Endothelial cell (in vitro differentiated cells): ENCODE data around the gene ME1. TPM values are rescaled to one million over a fixed set of nuclear protein-coding genes. Genes with fewer than 3 reads are reported as not detected.

ENCODE experiments used
- DNase-seq: peaks from one replicate; pipeline ENCODE4 v3.0.0; 2021; ENCODE audit warnings: low spot score
- H3K27ac Mint-ChIP-seq: one replicate; pipeline ENCODE4 v1.8.0; 2021; ENCODE audit warnings: mixed read lengths, inconsistent platforms; ENCODE audit not compliant: unreplicated experiment
- H3K27me3 Mint-ChIP-seq: one replicate; pipeline ENCODE4 v1.8.0; 2021; ENCODE audit warnings: mild to moderate bottlenecking, moderate library complexity, mixed read lengths, inconsistent platforms; ENCODE audit not compliant: unreplicated experiment
- H3K36me3 Mint-ChIP-seq: one replicate; pipeline ENCODE4 v1.8.0; 2021; ENCODE audit warnings: mild to moderate bottlenecking, low read depth, mixed read lengths, inconsistent platforms; ENCODE audit not compliant: unreplicated experiment
- H3K4me1 Mint-ChIP-seq: one replicate; pipeline ENCODE4 v1.8.0; 2021; ENCODE audit warnings: mild to moderate bottlenecking, mixed read lengths, inconsistent platforms; ENCODE audit not compliant: unreplicated experiment
- H3K4me3 Mint-ChIP-seq: one replicate; pipeline ENCODE4 v1.8.0; 2021; ENCODE audit warnings: mild to moderate bottlenecking, mixed read lengths, inconsistent platforms; ENCODE audit not compliant: unreplicated experiment
- H3K9me3 Mint-ChIP-seq: one replicate; pipeline ENCODE4 v1.8.0; 2021; ENCODE audit warnings: mixed read lengths, inconsistent platforms; ENCODE audit not compliant: unreplicated experiment
- total RNA-seq: library from RNA; stranded (reverse); fragmentation: NEBNext Ultra II Directional; extraction: Animal tissue kit (Norgen Biotek cat#: 25700); gene quantifications from one replicate; pipeline ENCODE4 v1.2.1, GENCODE V29; 2021; ENCODE audit not compliant: unreplicated experiment
- TF ChIP-seq, protein P1 (sequence below): fragments of 200-600 bp; sonication (generic); IDR thresholded peaks from one replicate; pipeline ENCODE4 v1.5.0; 2021; ENCODE audit warnings: antibody characterized with exemption; ENCODE audit not compliant: unreplicated experiment

Gene ME1
- total RNA-seq, 1 donor from 2014 or later = 13.4 TPM

DNA sequence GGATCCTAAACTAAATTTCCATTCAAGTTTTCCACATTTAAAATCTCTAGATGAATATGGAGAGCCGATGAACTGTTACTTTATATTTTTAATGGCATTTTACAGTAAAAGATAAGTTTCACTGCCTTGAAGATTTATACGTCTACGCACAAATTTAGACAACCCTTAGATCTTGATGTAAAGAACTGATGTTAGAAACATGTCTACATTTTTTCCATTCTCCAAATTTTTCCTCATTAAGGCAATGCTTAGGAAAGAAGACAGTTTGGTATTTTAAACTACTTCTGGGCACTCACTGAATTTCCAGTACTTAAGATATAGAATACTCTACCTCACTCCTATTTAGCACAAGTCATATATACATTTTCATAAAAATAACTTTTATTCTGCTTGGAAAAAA is 45.4 kb downstream of the ME1 start:
- no peaks in the 10 kb centered on the region for H3K27me3 Mint-ChIP-seq
- no peak overlapping the region for H3K4me3 Mint-ChIP-seq
- TF ChIP-seq, protein P1, sequence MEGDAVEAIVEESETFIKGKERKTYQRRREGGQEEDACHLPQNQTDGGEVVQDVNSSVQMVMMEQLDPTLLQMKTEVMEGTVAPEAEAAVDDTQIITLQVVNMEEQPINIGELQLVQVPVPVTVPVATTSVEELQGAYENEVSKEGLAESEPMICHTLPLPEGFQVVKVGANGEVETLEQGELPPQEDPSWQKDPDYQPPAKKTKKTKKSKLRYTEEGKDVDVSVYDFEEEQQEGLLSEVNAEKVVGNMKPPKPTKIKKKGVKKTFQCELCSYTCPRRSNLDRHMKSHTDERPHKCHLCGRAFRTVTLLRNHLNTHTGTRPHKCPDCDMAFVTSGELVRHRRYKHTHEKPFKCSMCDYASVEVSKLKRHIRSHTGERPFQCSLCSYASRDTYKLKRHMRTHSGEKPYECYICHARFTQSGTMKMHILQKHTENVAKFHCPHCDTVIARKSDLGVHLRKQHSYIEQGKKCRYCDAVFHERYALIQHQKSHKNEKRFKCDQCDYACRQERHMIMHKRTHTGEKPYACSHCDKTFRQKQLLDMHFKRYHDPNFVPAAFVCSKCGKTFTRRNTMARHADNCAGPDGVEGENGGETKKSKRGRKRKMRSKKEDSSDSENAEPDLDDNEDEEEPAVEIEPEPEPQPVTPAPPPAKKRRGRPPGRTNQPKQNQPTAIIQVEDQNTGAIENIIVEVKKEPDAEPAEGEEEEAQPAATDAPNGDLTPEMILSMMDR = no peak
- DNase-seq = no peak
- H3K9me3 Mint-ChIP-seq = no peaks in the 10 kb centered on the region
- H3K36me3 Mint-ChIP-seq = no peaks in the 10 kb centered on the region
- H3K4me1 Mint-ChIP-seq = peaks cover 25% of the 10 kb centered on the region
- H3K27ac Mint-ChIP-seq = no peak overlapping the region

DNA sequence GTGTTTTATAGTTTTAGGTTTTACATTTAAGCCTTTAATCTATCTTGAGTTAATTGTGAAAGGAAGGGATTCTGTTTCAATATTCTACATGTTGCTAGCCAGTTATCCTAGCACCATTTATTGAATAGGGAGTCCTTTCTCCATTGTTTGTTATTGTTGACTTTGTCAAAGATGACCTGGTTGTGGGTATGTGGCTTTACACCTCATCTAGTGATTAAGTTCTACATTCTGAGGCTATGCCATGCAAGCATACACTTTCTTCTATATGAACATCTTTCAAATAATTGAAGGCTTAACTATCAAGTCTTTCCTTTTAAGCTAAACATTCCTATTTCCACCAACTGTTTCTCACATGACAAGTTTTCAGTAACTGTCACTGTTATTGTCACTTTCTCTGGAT is 46.1 kb downstream of the ME1 start:
- Mint-ChIP-seq H3K36me3 (no peaks in the 10 kb centered on the region), H3K27me3 (no peaks in the 10 kb centered on the region), H3K4me1 (peaks cover 25% of the 10 kb centered on the region), H3K4me3 (no peak overlapping the region), H3K27ac (no peak overlapping the region), H3K9me3 (no peaks in the 10 kb centered on the region)
- no peak for DNase-seq
- TF ChIP-seq, protein P1 = no peak

DNA sequence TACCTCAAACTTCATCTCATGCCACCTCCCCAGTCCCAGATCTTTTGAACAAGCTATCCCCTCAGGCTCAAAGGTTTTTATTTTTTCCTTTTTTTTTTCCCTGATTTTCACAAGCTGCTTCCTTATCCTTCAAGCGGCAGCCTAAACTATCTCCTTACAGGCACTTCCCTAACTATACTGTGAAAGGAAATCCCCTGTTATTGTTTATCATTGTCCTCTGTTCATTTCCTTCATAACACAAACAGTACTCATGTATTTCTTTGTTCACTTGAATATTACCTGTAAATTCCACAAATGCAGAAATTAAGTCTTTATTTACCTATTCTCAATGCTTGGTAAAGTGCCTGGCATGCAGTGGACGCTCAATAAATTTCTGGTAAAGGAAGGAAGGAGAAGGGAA is 48.9 kb downstream of the ME1 start:
- H3K36me3 Mint-ChIP-seq = no peaks in the 10 kb centered on the region
- no peak overlapping the region for H3K27ac Mint-ChIP-seq
- H3K27me3 Mint-ChIP-seq = no peaks in the 10 kb centered on the region
- H3K9me3 Mint-ChIP-seq = no peaks in the 10 kb centered on the region
- no peak overlapping the region for H3K4me3 Mint-ChIP-seq
- DNase-seq = no peak
- TF ChIP-seq, protein P1 = no peak
- peaks cover 28% of the 10 kb centered on the region for H3K4me1 Mint-ChIP-seq

- Mint-ChIP-seq H3K4me3 (no peak overlapping the region), H3K27me3 (no peaks in the 10 kb centered on the region), H3K27ac (no peak overlapping the region), H3K4me1 (peaks cover 28% of the 10 kb centered on the region), H3K9me3 (no peaks in the 10 kb centered on the region), H3K36me3 (no peaks in the 10 kb centered on the region)
- DNase-seq = no peak
- TF ChIP-seq, protein P1 = no peak
Observed at GRCh38 chr6:83378621-83379388, 52.0 kb downstream of the ME1 start.

- no peak overlapping the region for H3K27ac Mint-ChIP-seq
- H3K27me3 Mint-ChIP-seq = no peaks in the 10 kb centered on the region
- DNase-seq = no peak
- no peaks in the 10 kb centered on the region for H3K9me3 Mint-ChIP-seq
- TF ChIP-seq, protein P1 = no peak
- no peak overlapping the region for H3K4me3 Mint-ChIP-seq
- peaks cover 7% of the 10 kb centered on the region for H3K4me1 Mint-ChIP-seq
- H3K36me3 Mint-ChIP-seq = no peaks in the 10 kb centered on the region
Observed at GRCh38 chr6:83371423-83371822, 59.4 kb downstream of the ME1 start.
